IPS DF 4.7 (cell line): Measurements from ENCODE around the gene CALML6.

ENCODE experiments used
- DNase-seq: peaks from one replicate; pipeline ENCODE4 v3.0.0-alpha.2; 2013; ENCODE audit warnings: low spot score; ENCODE audit errors: extremely low read depth

The CALML6 gene

DNA sequence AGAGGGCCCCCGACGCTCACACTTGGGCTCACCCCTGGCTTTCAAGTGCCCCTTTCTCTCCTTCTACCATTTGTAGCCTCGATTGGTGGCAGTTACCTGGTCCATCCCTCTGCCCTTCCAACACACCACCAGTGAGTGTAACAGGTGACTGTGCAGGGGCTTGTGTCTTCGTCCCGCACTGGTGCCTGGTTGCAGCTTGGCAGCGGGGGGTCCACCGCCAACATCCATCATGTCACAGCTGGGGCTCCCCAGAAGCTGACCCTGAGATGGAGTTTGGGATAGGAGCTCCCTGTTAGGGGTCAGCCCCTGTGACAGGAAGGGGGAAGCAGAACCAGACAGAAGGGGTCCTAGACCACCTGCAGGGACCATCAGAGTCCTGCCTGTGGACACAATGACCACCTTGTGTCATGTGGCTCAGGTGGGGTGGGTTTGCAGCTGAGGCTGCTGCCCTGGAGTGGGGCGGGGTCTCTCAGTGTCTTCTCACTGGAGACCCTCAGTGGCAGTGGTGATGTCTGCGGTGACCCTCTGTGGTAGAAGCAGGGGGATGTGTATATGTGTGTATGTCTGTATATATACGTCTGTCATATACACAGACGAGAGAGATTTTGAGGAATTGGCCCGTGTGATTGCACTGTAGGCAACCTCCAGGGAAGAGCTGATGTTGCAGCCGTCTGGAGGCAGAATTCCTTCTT lies 3.6 kb upstream of the CALML6 start:
- DNase-seq = no peak

DNA sequence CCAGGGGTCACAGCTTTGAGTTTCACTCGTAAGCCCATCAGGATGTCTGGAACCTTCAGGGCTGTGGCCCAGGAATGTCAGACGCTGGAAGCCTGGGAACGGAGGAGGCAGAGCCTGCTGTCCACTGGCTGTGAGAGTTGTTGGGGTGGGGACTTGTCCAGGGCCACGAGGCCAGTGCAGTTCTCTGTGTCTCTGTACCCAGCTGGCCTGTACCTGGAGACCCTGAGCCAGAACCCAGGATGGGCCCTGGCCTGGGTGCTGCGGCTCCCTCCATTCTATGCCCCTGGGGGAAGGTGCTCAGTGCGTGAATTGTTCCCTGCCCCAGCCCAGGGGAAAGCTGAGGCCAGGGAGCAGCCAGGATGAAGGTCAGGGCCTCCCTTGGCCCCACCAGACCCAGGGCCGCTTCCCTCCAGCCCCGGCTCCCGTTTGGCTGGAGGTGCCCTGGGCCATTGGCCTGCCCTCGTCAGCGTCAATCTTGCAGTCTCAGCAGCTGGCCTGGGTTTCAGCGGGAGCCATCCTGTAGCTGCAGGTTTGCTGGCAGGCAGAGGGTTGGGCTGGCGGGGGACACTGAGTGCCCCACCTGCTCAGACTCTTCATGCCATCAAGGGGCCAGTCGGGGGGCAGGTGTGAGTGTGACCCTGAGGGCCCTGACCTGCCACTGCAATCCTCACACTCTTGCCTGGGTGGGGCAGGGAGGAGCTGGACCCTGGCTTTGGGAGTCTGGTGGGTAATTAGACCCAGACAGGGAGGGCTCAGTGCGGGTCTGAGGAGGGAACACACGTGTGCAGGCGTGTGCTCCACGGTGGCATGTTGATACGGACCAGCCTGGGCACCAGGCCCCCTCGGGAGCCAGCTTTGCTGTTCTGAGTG lies 724 bp upstream of the CALML6 start:
- DNase-seq = no peak

GRCh38 chr1:1915911-1916840 lies 1.1 kb downstream of the CALML6 start:
- no peak for DNase-seq

GRCh38 chr1:1916851-1917251 lies 1.8 kb downstream of the CALML6 start:
- DNase-seq = no peak

DNA sequence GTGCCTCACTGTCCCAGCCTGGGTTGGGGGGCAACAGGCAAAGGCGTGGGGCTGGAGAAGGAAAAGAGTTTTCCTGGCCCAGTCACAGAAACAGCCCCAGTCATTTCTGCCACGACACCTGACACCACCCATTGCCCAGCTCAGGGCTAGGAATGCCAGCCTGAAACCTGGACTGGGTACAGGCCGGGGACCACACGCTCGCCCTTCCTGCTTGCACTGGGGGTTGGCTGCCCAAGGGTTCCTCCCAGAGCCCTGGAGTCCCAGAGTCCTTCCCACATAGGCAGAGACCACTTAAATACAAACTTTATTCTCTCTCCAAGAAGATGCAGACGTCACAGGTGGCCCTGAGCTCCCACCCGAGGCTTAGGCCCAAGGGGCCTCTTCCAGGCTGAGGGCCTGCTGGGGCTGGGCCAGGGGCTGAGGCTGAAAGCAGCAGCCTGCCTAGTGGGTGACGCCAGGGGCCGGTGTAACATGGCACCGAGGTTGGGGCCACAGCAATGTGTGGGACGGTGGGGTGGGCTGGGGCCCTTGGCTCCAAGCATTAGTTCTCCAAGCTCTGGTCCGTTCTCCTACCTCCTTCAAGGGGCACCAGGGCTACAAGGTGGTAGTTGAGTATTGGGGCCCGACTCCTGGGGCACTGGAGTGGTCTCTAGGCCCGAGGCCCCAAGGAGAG lies 2.4 kb downstream of the CALML6 start:
- no peak for DNase-seq

- no peak for DNase-seq
These were observed 3.2 kb downstream of the CALML6 start for GRCh38 chr1:1917995-1918900.

DNA sequence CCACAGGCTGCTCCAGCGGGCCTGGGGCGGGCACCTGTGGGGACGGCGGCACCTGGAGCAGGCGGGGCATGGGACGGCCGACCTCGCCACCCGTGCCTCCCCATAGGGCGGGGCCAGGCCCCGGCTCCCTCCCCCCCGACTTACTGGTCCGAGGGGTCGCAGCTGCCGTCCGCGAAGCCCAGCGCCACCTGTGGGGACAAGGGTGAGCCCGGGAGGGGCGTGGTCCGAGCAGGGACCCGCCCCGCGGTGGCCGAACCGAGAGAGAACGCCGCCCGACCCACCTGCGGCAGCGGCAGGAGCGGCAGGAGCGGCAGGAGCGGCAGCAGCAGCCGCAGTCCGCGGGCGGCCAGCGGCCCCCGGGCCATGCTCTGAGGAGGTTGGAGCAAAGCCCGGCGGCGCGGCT lies 3.8 kb downstream of the CALML6 start, which contains the start of gene TMEM52:
Gene TMEM52 (minus strand): TSS at position 379 of the 403 bp plus-strand sequence. CDS start 14 bp downstream, at position 365.
- DNase-seq = no peak

DNA sequence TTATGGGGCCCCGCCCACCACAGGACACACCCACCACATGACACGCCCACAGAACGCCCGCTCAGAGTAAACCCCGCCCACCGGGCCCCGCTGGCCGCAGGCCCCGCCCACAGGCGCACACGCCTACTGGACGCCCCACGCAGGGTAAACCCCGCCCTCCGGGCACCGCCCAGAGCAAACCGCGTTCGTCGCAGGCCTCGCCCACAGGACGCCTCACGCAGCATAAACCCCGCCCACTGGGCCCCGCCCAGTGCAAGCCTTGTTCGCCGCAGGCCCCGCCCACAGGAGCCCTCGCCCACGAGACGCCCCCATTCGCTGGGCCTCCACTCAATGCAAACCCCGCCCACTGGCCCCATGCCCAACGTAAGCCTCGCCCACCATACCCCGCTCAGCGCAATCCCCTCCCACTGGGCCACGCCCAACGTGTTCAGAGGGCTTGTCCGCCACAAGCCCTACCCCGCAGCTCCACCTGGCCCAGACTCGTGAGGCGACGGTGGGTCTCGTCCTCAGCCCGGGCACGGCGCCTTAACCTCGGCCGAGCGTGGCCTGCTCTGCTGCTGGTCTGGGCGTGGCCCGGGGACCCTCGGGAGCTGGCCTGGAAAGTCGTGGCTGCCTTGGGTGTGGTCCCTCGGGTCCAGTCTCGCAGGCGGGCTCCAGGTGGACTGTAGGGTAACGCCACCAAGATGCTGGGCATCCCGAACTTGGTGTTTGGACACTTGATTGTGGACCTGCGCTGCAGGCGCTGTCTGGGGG lies 4.4 kb downstream of the CALML6 start:
- peak; percentile 91 for DNase-seq

DNA sequence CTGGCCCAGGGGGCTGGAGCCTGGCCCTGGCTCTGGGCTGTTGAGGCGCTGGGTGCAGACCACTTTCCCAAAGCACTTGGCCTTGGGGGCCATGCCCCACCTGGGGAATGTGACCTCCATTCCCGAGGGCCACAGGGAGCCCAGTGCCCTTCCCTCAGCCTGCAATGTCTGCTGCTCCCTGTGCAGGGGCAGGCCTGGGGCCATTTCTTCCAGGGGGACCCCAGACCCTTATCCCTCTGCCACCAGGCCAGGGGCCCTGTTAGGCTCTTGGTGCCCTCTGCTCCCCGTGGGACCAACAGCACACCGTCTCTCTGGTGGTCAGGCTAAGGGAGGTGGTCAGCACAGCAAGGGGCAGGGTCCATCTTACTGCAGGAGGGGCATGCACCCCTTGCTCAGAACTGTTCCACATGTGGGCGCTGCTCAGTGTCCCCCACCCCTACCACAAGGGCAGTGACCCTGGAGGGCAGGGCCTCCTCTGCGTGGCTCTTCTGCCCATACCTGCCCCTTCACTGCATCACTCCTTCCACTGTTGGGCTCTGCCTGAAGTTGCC lies 5.1 kb downstream of the CALML6 start:
- no peak for DNase-seq

- no peak for DNase-seq
These were observed 5.8 kb downstream of the CALML6 start for GRCh38 chr1:1920608-1921458.

DNA sequence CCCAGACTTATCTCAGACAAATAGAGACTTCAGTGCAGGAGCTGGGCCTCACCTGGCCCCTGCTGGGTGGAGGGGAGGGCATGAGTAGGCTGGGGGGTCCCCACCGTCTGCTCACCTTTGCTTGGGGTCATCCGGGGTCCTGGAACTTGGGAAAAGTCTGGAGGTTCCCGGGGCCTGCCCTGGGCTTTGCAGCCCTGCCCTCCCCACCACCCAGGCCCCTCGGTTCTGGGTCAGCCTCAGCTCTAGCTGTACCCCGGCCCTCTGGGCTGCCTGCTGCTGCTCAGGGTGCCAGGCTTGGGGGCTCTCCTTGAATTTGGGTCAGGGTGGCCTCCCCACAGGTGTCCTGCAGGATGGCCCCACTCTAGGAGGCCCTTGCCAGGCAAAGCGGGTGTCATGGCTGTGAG lies 6.4 kb downstream of the CALML6 start:
- no peak for DNase-seq

DNA sequence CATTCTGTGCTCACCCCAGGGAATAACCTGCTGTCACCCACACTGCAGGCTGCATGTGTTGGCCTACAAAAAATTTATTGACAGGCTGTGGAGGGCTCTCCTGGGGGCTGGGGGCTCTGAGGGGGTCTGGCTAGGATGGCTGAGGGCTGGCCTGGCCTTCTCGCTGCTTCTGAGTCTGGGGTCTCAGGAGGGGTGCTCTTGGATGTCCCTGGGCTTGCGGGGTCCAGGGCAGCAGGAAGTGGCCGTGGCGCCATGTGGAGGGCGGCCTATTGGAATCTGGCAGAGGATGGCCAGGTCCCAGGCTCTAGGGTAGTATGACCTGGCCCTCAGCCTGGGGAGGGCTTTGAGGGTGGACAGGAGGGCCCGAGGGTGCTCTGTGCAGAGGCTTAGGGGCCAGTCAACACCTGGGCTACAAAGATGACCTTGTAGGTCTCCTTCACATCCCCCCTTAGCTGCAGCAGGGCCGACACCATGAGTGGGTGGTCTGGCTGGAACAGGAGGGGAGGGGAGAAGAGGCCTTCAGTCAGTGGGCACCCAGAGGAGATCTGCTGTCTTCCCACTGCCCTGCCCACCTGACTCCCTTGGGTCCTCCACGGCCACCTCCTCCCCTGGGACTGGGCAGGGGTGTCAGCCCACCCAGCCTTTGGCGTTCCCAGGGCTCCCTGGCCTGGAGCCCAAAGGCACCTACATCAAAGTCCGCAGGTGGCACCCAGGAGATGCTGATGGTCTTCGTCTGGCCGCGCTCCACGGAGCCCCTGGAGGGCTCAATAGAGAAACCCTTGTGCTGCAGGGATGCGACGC lies 7.0 kb downstream of the CALML6 start:
- no peak for DNase-seq

- no peak for DNase-seq
These were observed 7.6 kb downstream of the CALML6 start for GRCh38 chr1:1922702-1922955.

GRCh38 chr1:1922956-1923833 lies 8.1 kb downstream of the CALML6 start:
- no peak for DNase-seq

- DNase-seq = no peak
These were observed 9.3 kb downstream of the CALML6 start for GRCh38 chr1:1924386-1924785.

DNA sequence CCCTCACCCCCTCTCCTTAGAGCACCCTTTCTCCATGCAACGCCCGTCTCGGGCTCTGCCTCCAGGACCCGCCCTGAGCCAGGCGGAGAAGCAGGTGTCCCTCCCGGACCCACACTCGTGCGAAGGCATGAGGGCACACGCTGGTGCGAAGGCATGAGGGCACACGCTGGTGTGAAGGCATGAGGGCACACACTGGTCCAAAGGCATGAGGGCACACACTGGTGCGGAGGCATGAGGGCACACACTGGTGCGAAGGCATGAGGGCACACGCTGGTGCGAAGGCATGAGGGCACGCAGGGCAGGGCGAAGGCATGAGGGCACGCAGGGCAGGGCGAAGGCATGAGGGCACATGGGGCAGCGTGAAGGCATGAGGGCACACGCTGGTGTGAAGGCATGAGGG lies 9.8 kb downstream of the CALML6 start:
- DNase-seq = no peak
